SIG-M5 (cell line): ENCODE measurements around the gene AADAT.

ENCODE experiments used
- DNase-seq: peaks from one replicate; lab custom pipeline; 2025; lab: John Stamatoyannopoulos, UW

Gene AADAT

DNA sequence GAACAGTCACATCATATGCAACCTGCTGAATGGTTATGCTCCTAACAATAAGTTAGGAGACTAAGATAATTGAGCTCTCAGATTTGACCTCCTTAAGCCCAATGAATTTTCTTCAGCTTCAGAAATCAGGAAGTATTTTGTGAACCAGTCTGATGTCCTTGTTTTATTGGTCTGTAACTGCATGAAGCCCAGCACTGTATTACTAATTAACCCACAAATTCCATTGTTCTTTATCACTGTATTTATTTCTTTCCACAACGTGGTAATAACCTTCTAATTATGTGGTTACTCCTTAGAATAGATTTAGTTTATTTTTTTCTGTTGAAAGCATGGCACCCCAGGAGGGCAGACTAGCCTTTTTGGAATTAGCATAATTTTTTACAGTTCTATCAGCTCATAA is 59.6 kb downstream of the AADAT start:
- DNase-seq = no peak

- DNase-seq = no peak
Measured at GRCh38 chr4:170027181-170027829, 62.5 kb downstream of the AADAT start.

- DNase-seq = no peak
Measured at GRCh38 chr4:170026253-170027021, 63.3 kb downstream of the AADAT start, which contains the start of gene MFAP3L. TSS of gene MFAP3L (minus strand) at chr4:170026395. CDS start at chr4:170005877, 20,518 bp downstream.

GRCh38 chr4:170025523-170026252 is 64.1 kb downstream of the AADAT start:
- no peak for DNase-seq

DNA sequence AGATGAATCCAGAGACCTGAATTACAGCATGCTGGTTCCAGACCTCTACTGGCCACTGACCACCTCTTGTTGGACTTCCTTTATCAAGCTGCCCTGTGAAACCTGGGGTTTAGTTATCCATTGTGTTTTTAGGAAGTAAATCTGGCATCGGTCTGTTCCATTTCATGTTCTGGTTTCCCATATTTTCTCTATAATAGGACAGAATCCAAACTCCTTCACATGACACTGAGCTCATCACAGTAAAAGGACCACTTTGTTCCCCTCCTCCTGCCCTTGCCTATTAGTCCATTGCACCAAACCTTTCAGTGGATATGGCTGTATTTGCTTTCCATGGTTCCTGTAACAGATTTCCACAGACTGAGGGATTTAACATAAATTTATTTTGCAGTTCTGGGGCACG is 67.5 kb downstream of the AADAT start:
- no peak for DNase-seq

DNA sequence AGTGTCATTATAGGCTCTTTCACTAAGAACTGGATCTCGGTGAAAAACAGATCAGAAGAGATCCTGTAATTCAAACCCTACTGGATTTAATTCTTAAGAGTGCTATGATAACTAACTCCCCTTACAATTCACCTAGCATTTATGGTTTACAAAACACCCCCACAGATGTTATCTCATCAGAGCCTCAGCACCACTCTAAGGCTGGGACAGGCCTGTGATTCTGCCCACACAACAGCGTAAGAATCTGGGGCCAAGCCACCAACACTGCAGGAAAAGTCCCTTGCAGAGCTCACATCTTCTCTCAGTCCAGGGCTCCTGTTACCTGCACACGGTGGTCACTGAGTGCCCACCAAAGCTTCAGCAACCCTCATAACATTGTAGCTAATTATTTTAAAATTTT is 72.5 kb downstream of the AADAT start:
- no peak for DNase-seq

- DNase-seq = no peak
Measured at GRCh38 chr4:170015285-170015684, 74.5 kb downstream of the AADAT start.

DNA sequence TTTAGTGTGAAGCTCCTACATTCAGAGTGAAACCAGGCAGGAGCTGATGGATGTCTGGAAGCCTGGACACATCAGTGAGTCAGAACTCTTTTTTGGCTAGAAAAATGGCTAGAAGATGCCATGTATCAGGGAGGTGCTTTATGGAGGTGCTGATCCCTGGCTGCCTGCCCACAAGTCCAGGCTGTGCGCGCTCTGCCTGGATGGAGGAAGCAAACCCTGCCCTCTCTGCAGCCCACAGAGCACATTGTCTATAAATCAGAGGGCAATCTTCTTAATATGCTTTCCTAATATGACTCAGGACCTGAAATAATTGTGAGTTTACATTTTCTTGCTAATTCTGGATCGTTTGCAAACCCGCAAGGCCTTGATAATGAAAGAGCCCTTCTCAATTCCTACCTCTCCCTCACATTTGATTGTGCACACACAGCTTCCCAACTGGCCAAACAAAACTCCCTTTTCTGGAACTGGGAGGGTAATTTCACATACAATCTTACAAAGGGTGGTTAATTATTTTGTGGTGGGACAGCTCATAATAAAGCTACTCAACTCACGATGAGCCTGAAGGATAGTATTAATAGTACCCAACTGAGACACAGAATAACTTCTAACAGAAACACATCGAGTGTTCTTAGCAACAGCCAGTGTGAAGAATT is 75.3 kb downstream of the AADAT start:
- DNase-seq = no peak

- no peak for DNase-seq
Measured at GRCh38 chr4:170012629-170012958, 77.2 kb downstream of the AADAT start.

DNA sequence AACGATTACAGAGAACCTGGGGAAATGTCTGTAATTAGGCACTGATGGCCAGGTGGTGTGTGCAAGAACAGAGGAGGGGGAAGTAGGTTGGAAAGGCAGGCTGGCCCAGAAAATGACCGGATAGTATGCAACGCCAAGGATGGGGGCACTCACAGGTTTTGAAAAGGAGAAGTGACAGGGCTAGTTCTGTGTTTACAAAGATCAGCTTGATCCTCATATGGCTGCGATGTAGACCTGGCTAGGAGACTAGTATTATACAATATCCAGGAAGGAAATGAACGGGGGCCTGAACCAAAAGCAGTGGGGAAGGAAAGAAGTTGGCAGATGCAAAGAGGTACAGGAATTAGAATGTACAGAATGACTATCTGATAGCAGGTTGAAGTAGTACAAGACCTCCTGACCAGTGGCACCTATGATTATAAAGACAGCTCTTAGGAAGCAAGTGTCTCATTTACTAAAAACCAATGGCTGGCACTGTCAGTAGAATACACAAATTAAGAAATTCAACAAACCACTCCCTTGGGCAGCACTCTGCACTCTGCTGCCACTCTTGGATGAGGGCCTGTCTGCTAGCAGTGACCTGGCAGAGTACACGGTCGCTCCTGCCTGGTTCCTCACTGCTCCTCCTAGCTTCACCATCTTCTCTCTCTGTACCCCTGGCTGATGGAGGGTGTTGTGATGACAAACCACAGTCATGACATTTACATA is 77.7 kb downstream of the AADAT start:
- DNase-seq = no peak
